NB4 (cell line): ENCODE results near the gene HNRNPA1.

Source experiments
- DNase-seq: peaks from one replicate; pipeline ENCODE4 v3.0.0; 2010; ENCODE audit warnings: low read depth
- H3K4me3 ChIP-seq: one replicate; pipeline ENCODE4 v1.5.1; 2011; ENCODE audit warnings: mild to moderate bottlenecking, low read depth, low read length, moderate library complexity
- MYC ChIP-seq: IDR thresholded peaks from 2 replicates; pipeline ENCODE4 v1.6.1; 2011; ENCODE audit warnings: low read depth, low read length
- POLR2A ChIP-seq: IDR thresholded peaks from 2 replicates; pipeline ENCODE4 v1.6.1; 2011; ENCODE audit warnings: mild to moderate bottlenecking; ENCODE audit not compliant: insufficient read length; ENCODE audit errors: extremely low read depth
- TF ChIP-seq, protein P1 (sequence below): IDR thresholded peaks from 2 replicates; pipeline ENCODE4 v1.6.1; 2011; ENCODE audit warnings: low read depth, low read length
- TF ChIP-seq, protein P2 (sequence below): IDR thresholded peaks from one replicate; pipeline ENCODE4 v1.5.1; 2012; ENCODE audit warnings: low read depth, low read length

Gene HNRNPA1

DNA sequence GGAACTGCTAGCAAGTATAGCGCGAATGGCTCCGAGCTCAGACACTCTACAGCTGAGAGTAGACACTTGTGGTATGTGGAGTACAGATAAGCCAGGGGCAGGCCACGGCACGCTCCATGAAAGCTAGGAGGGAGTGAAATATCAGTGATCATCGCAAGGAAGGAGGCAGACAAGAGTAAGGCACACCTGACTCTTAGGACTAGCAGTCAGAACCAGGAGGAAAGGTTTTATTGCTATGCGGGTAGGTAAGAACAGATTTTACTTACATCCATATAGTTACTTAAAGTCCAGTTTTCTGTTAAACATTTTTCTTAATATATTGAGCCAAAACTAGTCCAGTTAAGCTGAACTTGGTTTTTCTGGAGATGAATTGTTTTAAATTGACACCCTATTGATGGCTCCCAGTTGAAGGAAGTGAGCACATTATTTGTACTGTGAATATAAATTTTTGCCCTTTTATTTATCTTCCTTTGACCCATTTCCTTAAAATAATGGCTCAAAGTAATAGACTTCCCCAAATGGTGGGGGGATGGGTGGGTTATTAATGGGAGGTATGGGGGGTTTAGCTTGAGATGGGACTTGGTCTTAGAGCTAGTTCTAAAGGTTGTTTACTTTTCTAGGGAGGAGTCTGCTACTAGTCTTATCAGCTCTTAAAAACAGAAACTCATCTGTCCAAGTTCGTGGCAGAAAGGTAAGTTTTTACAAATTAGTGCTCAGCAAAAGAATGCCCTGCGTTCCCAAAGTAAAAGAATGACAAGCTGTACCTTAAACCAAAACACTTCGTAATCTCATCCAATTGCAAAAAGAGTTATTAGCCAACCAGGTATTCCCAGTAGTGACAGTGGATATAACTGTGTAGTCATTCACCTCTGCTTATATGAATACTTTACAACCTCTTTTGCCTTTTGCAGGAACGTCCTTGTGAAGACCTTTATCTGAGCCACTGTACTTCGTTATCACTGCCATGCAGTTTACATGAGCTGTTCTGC lies 5.8 kb downstream of the HNRNPA1 start:
- peak overlapping the region; percentile 63 for H3K4me3 ChIP-seq
- no peak for TF ChIP-seq MYC
- TF ChIP-seq, protein P1, sequence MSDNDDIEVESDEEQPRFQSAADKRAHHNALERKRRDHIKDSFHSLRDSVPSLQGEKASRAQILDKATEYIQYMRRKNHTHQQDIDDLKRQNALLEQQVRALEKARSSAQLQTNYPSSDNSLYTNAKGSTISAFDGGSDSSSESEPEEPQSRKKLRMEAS: no peak
- TF ChIP-seq, protein P2, sequence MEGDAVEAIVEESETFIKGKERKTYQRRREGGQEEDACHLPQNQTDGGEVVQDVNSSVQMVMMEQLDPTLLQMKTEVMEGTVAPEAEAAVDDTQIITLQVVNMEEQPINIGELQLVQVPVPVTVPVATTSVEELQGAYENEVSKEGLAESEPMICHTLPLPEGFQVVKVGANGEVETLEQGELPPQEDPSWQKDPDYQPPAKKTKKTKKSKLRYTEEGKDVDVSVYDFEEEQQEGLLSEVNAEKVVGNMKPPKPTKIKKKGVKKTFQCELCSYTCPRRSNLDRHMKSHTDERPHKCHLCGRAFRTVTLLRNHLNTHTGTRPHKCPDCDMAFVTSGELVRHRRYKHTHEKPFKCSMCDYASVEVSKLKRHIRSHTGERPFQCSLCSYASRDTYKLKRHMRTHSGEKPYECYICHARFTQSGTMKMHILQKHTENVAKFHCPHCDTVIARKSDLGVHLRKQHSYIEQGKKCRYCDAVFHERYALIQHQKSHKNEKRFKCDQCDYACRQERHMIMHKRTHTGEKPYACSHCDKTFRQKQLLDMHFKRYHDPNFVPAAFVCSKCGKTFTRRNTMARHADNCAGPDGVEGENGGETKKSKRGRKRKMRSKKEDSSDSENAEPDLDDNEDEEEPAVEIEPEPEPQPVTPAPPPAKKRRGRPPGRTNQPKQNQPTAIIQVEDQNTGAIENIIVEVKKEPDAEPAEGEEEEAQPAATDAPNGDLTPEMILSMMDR: no peak
- no peak for TF ChIP-seq POLR2A

DNA sequence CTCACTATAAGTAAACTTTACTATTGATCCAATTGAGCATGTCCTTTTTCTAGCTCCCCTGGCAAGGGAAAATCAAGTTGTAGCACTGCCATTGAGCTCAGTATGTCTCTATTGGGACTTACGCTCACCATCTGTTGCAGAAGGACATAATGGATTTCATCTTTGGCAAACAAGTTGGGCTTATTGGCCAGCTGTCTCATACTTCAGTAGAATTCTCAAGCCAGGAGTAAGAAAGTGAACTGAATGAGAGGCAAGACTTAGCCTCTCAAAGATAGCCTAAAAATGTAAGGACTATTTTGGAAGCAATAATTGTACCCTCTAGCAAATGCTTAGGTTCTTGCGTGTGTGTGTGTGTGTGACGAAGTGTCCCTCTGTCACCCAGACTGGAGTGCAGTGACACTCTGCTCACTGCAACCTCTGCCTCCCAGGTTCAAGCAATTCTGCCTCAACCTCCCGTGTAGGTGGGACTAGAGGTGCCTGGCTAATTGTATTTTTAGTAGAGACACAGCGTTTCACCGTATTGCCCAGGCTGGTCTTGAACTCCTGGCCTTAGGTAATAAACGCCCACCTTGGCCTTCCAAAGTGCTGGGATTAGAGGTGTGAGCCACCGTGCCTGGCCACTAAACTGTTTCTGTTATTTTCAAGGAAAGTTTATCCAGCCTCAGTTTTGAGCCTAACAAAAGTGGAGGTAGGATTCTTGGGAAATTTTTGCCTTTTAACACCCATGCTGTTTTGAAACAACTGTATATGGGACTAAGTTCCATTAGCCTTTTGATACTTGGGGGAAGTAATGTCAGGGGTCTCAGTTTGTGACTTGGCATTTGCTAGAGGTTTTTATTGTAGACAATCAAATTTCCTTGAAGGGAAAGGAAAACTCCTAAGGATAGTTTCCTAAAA lies 7.0 kb downstream of the HNRNPA1 start:
- TF ChIP-seq POLR2A (no peak), MYC (no peak)
- TF ChIP-seq, protein P2: no peak
- TF ChIP-seq, protein P1: no peak
- DNase-seq: peak; percentile 54
- peak overlapping the region; percentile 63 for H3K4me3 ChIP-seq

More for the DNA sequence above, 5.8 kb downstream of the HNRNPA1 start:
- peak; percentile 44 for DNase-seq

DNA sequence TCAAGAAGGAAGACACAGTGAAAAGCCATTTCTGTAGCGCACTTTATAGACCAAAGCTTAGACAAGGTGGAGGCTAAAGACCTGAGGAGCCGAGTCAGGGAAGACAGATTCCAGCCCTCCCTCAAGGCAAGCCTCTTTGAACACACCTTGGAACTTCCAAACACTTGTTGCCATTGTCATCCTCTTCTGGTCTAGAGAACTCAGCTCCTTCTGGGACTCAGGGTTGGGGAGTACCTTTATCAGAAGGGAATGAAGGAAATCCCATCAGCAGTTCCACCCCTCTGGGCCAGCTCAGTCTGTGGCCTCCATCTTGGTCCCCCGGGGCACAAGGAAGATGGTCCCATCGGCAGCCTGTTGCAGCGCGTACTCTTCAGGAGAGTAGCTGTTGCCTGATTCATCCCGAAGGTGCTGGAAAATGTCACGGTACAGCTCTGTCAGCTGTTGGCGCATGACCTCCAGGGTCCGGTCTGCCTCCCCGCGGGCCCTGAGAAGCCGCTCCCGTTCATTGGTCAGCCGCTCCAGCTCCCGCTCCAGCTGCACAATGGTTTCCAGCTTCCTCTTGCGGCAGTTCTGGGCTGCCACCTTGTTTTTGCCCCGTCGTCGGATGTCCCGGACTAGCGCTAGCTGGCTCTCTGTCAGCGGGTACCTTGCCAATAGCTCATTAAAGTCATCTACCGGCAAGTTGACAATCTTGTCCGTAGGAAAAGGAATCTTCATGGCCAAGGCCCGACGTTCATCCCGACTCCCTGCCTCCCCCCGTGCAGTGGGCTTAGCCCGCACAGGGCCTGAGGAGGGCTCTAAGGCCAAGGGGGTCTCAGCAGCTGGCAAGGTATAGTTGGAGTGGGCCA lies 11.8 kb downstream of the HNRNPA1 start:
- H3K4me3 ChIP-seq: peak overlapping the region; percentile 7
- DNase-seq: no peak
- TF ChIP-seq MYC: no peak
- TF ChIP-seq, protein P1: no peak
- TF ChIP-seq, protein P2: no peak
- TF ChIP-seq POLR2A: no peak

DNA sequence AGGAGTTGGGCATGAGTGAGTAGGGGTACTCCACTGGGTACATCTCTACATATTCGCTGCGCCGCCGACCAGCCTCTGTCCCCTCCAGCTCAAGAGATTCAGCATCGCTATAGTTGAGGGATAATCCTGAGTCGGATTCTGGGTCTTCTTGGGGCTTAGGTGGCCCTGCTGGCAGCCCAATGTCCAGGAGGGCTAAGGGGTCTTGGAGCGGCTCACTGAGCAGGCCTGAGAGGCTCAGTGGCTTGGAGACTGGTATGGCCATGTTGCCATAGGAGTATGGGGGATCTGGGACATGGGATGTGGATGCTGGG lies 12.4 kb downstream of the HNRNPA1 start:
- peak overlapping the region; percentile 6 for H3K4me3 ChIP-seq
- TF ChIP-seq POLR2A (no peak), MYC (no peak)
- TF ChIP-seq, protein P2: no peak
- TF ChIP-seq, protein P1: no peak
- no peak for DNase-seq
